Gastrocnemius medialis (tissue), 4 donors: ENCODE results near the gene C4orf51.

ENCODE experiments used
- POLR2A ChIP-seq, 2 donors: fragments of 450-650 bp; IDR thresholded peaks; one replicate each; pipeline ENCODE4 v1.6.1; 2017; ENCODE audit warnings: antibody characterized with exemption in 2 of 2, mild to moderate bottlenecking in 2 of 2, moderate library complexity in 2 of 2
- TF ChIP-seq, protein P1 (sequence below), 5 experiments: fragments of 450-650 bp in 3 of 5; fragments of 200-600 bp in 2 of 5; sonication (generic) in 2 of 5; IDR thresholded peaks in 4 of 5; conservative IDR thresholded peaks in 1 of 5; 1 replicate in 4 of 5; 2 replicates in 1 of 5; pipeline ENCODE4 v1.5.1; 2016 to 2019; ENCODE audit warnings: antibody characterized with exemption in 5 of 5, mild to moderate bottlenecking in 3 of 5, moderate library complexity in 3 of 5

DNA sequence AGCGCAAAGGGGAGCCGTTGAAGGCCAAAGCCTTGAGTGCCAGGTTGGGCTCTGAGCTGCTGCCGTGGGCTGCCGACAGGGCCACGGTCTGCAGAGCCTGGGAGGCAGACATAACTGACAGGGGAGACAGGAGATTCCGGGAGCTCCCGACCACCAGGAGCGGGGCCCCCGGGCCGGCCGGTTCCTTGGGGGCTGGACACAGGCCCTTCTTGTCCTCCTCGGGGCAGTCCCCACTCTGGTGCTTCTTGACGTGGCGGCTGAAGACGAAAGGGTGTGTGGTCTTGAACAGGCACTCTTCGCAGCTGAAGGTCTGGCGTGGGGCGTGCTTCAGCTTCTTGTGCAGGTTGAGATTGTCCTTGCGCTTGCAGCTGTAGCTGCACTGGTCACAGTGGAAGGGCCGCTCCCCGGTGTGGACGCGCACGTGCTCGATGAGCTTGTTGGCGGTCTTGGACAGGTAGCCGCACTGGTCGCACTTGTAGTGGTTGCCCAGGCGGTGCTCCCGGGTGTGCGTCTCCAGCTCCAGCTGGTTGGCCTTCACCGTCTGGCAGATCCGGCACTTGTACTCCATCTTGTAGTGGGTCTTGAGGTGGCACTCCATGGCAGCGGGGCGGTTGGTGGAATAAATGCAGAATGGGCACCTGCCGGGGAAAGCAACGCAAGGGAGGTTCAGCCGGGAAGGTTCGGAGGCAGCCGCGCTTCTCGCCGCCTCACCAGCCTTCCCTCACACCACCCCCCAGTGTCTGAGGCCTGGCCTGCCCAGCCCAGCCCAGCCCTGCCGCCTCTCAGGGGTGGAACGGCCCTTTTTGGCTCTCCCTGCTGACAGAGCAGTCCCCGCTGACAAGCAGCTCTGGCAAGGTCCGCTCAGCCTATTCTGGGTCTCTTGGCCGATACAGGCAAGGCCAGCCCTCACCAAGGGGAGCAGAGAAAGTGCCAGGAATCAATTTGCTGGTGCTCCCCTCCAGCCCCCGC, 81.3 kb downstream of the C4orf51 start:
- TF ChIP-seq, protein P1, sequence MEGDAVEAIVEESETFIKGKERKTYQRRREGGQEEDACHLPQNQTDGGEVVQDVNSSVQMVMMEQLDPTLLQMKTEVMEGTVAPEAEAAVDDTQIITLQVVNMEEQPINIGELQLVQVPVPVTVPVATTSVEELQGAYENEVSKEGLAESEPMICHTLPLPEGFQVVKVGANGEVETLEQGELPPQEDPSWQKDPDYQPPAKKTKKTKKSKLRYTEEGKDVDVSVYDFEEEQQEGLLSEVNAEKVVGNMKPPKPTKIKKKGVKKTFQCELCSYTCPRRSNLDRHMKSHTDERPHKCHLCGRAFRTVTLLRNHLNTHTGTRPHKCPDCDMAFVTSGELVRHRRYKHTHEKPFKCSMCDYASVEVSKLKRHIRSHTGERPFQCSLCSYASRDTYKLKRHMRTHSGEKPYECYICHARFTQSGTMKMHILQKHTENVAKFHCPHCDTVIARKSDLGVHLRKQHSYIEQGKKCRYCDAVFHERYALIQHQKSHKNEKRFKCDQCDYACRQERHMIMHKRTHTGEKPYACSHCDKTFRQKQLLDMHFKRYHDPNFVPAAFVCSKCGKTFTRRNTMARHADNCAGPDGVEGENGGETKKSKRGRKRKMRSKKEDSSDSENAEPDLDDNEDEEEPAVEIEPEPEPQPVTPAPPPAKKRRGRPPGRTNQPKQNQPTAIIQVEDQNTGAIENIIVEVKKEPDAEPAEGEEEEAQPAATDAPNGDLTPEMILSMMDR (IDR thresholded peaks at IDR 0.05 in 4 of 5, conservative IDR thresholded peaks at IDR 0.05 in 1 of 5), result no peak
- no peak for TF ChIP-seq POLR2A (IDR thresholded peaks at IDR 0.05)
